B cell (primary cell): ENCODE data around the gene KCNT1. TPM values are rescaled to one million over a fixed set of nuclear protein-coding genes. Genes with fewer than 3 reads are reported as not detected.

Experiments used
- ATAC-seq: fragments of 200-7000 bp; cut with Tn5 transposase; one replicate; pipeline ENCODE4 v1.10.0; 2021; ENCODE audit warnings: low read depth, mild to moderate bottlenecking, moderate number of reproducible peaks, moderate library complexity
- CTCF ChIA-PET: fragments of 350-600 bp; sonication (Branson Sonifier 250); formaldehyde crosslinking; loops from one replicate; lab custom pipeline; 2021; ENCODE audit warnings: antibody characterized with exemption, inconsistent platforms; lab: Charles Lee
- POLR2A ChIA-PET: fragments of 350-600 bp; sonication (Branson Sonifier 250); formaldehyde crosslinking; loops from one replicate; lab custom pipeline; 2021; ENCODE audit warnings: antibody characterized with exemption; lab: Charles Lee
- DNase-seq: peaks from one replicate; pipeline ENCODE4 v3.0.0; 2013
- H2AFZ ChIP-seq: 2 replicates; pipeline ENCODE4 v1.6.1; 2012; ENCODE audit warnings: mild to moderate bottlenecking, low read depth, low read length; ENCODE audit not compliant: insufficient read depth, poor library complexity, severe bottlenecking
- H3K27ac ChIP-seq, 2 donors: 1 replicate in 1 of 2; 2 replicates in 1 of 2; pipeline ENCODE4 v1.5.1; 2012 to 2013; ENCODE audit warnings: low read length in 2 of 2, mild to moderate bottlenecking in 2 of 2, moderate library complexity in 1 of 2
- H3K27me3 ChIP-seq, 4 experiments: fragments of 200-600 bp in 1 of 4; sonication (generic) in 1 of 4; replicated peaks in 1 of 4; 1 replicate in 2 of 4; 2 replicates in 2 of 4; pipeline versions ENCODE4 v1.6.1 to v1.7.0; 2013 to 2016; ENCODE audit warnings: low read length in 3 of 4, mild to moderate bottlenecking in 2 of 4, mixed read lengths in 1 of 4, moderate library complexity in 1 of 4; ENCODE audit not compliant: insufficient read depth in 4 of 4, control insufficient read depth in 3 of 4; ENCODE audit errors: control extremely low read depth in 1 of 4
- H3K36me3 ChIP-seq, 2 experiments: replicated peaks in 1 of 2; 1 replicate in 1 of 2; 2 replicates in 1 of 2; pipeline versions ENCODE4 v1.6.1 to v1.7.1; 2013; ENCODE audit warnings: low read length in 1 of 2; ENCODE audit not compliant: insufficient read depth in 2 of 2, control insufficient read depth in 1 of 2; ENCODE audit errors: control extremely low read depth in 1 of 2, extremely low read depth in 1 of 2
- H3K4me1 ChIP-seq, 2 donors: fragments of 200-600 bp in 1 of 2; sonication (generic) in 1 of 2; 1 replicate in 1 of 2; 2 replicates in 1 of 2; pipeline versions ENCODE4 v1.5.1 to v1.6.1; 2013 to 2017; ENCODE audit warnings: low read length in 2 of 2; ENCODE audit not compliant: control insufficient read depth in 2 of 2, insufficient read depth in 2 of 2
- H3K4me2 ChIP-seq: replicated peaks from 2 replicates; pipeline ENCODE3; 2012; ENCODE audit warnings: mild to moderate bottlenecking, low read depth, low read length; ENCODE audit not compliant: poor library complexity, severe bottlenecking
- H3K4me3 ChIP-seq, 5 experiments: fragments of 200-600 bp in 1 of 5; sonication (generic) in 1 of 5; 1 replicate in 3 of 5; 2 replicates in 2 of 5; pipeline versions ENCODE4 v1.5.1 to v1.7.0; 2011 to 2016; ENCODE audit warnings: low read length in 4 of 5, mild to moderate bottlenecking in 4 of 5, low read depth in 2 of 5, control low read depth in 1 of 5, moderate library complexity in 1 of 5; ENCODE audit not compliant: insufficient read depth in 1 of 5; ENCODE audit errors: control extremely low read depth in 1 of 5, extremely low read depth in 1 of 5
- H3K79me2 ChIP-seq: fragments of 200-600 bp; sonication (generic); one replicate; pipeline ENCODE4 v1.6.0; 2016; ENCODE audit warnings: low read length; ENCODE audit not compliant: control insufficient read depth, insufficient read depth
- H3K9ac ChIP-seq: fragments of 200-600 bp; sonication (generic); 2 replicates; pipeline ENCODE4 v1.6.1; 2017; ENCODE audit warnings: mild to moderate bottlenecking, low read length, moderate library complexity
- H3K9me3 ChIP-seq, 3 donors: one replicate each; pipeline versions ENCODE4 v1.6.1 to v1.7.1; 2013; ENCODE audit warnings: low read length in 2 of 3; ENCODE audit not compliant: control insufficient read depth in 2 of 3, insufficient read depth in 1 of 3; ENCODE audit errors: control extremely low read depth in 1 of 3
- H4K20me1 ChIP-seq: 2 replicates; pipeline ENCODE4 v1.6.0; 2012; ENCODE audit warnings: mild to moderate bottlenecking, low read length; ENCODE audit not compliant: insufficient read depth, control insufficient read depth, poor library complexity, severe bottlenecking
- H3K27ac Mint-ChIP-seq: one replicate; pipeline ENCODE4 v1.8.0; 2021; ENCODE audit warnings: mixed read lengths
- H3K27me3 Mint-ChIP-seq: one replicate; pipeline ENCODE4 v1.8.0; 2021; ENCODE audit warnings: mixed read lengths
- H3K4me1 Mint-ChIP-seq: one replicate; pipeline ENCODE4 v1.8.0; 2021; ENCODE audit warnings: mixed read lengths
- H3K4me3 Mint-ChIP-seq: one replicate; pipeline ENCODE4 v1.8.0; 2021; ENCODE audit warnings: mixed read lengths
- H3K9me3 Mint-ChIP-seq: one replicate; pipeline ENCODE4 v1.8.0; 2022; ENCODE audit warnings: mixed read lengths; ENCODE audit not compliant: insufficient read depth
- EZH2 ChIP-seq: IDR thresholded peaks from 2 replicates; pipeline ENCODE4 v1.6.1; 2012; ENCODE audit warnings: borderline replicate concordance, low read depth, mild to moderate bottlenecking, moderate library complexity, low read length; ENCODE audit not compliant: insufficient read depth, poor library complexity, severe bottlenecking
- WGBS: methylation state at CpG from one replicate; pipeline ENCODE4 v1.1.5; 2013; ENCODE audit warnings: missing lambda C conversion rate; ENCODE audit not compliant: insufficient coverage; 5-methylcytosine and 5-hydroxymethylcytosine counted together
- intact Hi-C: fragments of 100-400 bp; cut with micrococcal nuclease; formaldehyde crosslinking; loops from one replicate; pipeline ENCODE4 v1.10.0; 2022
- polyA plus RNA-seq: library from polyadenylated mRNA; depleted of rRNA; stranded (reverse); fragments of >200 nt; gene quantifications from 2 replicates; pipeline ENCODE4 v1.2.3, GENCODE V29; 2012
- total RNA-seq, 2 donors: library from RNA; stranded (reverse); fragments of 120-200 nt in 1 of 2; gene quantifications; 1 replicate in 1 of 2; 2 replicates in 1 of 2; pipeline versions ENCODE4 v1.2.3 to v1.2.4, GENCODE V29; 2013 to 2022
- TF ChIP-seq, protein P1 (sequence below): fragments of 200-600 bp; IDR thresholded peaks from one replicate; pipeline ENCODE4 v1.8.0; 2022; ENCODE audit warnings: antibody characterized with exemption, mild to moderate bottlenecking

Gene KCNT1
- total and polyA plus RNA-seq, 2 donors (not counting 1 experiment from before 2014, with no cell fraction given): not detected

DNA sequence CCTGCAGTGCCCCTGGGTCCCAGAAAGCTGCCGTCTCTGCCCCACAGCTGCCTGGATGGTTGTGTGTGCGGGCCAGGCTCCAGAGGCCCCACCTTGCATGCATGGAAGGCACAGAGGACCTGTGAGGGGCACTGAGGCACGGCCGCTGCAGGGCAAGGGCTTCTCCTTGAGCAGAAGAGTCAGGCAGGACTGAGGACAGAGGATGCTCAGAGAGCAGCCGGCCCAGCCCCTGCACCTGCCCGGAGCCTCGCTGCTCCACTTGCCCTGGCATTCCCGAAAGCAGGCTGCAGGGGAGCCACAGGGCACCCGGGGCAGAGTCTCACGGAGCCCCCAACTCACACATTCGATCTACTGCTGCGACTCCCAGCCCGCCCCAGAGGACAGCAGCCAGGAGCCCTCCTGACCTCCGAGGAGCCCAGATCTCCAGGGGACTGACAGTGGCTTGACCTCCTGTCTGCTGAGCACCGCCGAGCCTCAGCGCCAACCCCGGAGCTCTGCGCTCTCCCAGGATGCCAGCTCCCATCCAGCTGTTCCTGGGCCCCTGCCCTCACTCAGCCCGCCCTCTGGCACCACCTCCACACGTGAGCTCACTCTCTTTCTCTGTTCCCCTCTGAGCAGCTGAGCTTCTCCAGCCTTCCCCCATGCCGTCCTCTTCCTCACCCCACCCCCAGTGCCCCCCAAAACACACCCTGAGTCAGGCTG is 95.0 kb downstream of the KCNT1 start:
- H3K9me3 ChIP-seq: peaks cover 0 to 3% (median 0%) of the 10 kb centered on the region in 3 donors
- Mint-ChIP-seq H3K27ac (no peak overlapping the region), H3K9me3 (no peaks in the 10 kb centered on the region), H3K4me3 (no peak overlapping the region), H3K4me1 (no peaks in the 10 kb centered on the region), H3K27me3 (peaks cover 3% of the 10 kb centered on the region)
- H3K4me3 ChIP-seq: no peak overlapping the region
- POLR2A ChIA-PET: no interaction called here
- H4K20me1 ChIP-seq: no peaks in the 10 kb centered on the region
- H3K36me3 ChIP-seq: no peaks in the 10 kb centered on the region
- no peak overlapping the region for H3K9ac ChIP-seq
- intact Hi-C loops: no loop called here
- WGBS: 81% methylated on average over 22 of the region's 22 CpGs
- H3K4me2 ChIP-seq: no peak overlapping the region
- ATAC-seq (no peak), DNase-seq (no peak)
- H3K27ac ChIP-seq: no peak overlapping the region
- H3K27me3 ChIP-seq: no peaks in the 10 kb centered on the region
- no peak overlapping the region for H2AFZ ChIP-seq
- CTCF ChIA-PET: no interaction called here
- TF ChIP-seq, protein P1, sequence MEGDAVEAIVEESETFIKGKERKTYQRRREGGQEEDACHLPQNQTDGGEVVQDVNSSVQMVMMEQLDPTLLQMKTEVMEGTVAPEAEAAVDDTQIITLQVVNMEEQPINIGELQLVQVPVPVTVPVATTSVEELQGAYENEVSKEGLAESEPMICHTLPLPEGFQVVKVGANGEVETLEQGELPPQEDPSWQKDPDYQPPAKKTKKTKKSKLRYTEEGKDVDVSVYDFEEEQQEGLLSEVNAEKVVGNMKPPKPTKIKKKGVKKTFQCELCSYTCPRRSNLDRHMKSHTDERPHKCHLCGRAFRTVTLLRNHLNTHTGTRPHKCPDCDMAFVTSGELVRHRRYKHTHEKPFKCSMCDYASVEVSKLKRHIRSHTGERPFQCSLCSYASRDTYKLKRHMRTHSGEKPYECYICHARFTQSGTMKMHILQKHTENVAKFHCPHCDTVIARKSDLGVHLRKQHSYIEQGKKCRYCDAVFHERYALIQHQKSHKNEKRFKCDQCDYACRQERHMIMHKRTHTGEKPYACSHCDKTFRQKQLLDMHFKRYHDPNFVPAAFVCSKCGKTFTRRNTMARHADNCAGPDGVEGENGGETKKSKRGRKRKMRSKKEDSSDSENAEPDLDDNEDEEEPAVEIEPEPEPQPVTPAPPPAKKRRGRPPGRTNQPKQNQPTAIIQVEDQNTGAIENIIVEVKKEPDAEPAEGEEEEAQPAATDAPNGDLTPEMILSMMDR: no peak
- TF ChIP-seq EZH2: no peak
- no peaks in the 10 kb centered on the region for H3K79me2 ChIP-seq
- no peaks in the 10 kb centered on the region for H3K4me1 ChIP-seq

DNA sequence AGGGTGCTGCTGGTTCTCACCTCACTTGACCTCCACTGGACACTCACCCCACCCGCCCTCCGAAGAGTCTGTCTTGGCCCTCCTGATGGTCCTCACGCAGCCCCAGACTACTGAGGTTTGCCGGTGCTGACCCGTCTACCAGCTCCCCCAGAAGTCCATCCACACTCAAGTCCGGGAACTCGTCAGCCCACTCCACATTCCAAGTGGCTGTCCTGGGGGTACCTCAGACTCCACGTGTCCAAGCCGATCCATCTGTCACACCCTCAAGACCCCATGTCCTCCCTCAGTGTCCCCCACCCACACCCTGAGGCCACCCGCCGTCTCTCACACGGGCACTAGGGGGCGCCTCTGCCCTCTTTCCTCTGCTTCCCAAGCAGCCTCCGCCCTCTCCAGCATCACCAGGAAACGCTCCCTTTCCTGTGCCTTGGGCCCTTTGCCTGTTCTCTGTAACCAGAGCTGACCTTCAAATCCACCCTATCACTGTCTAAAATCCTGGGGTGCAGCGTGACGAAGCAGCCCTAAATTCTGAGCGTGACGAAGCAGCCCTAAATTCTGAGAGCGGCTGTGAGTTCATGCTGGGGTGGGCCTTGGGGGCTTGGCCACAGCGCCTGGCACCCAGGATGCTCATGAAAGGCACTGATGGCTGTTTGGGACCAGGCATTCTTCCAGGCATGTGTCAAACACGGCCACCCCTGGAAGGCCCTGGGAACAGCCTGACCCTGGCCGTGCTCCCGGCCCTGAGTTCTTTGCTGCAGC is 95.7 kb downstream of the KCNT1 start:
- intact Hi-C loops: no loop called here
- H3K27ac Mint-ChIP-seq: no peak overlapping the region
- Histone ChIP-seq H3K27me3 (no peaks in the 10 kb centered on the region), H3K9ac (no peak overlapping the region), H3K36me3 (no peaks in the 10 kb centered on the region), H3K4me1 (no peaks in the 10 kb centered on the region), H3K4me3 (no peak overlapping the region), H2AFZ (no peak overlapping the region), H3K4me2 (no peak overlapping the region), H3K79me2 (no peaks in the 10 kb centered on the region), H3K9me3 (peaks cover 0 to 3% (median 0%) of the 10 kb centered on the region in 3 donors), H3K27ac (no peak overlapping the region), H4K20me1 (no peaks in the 10 kb centered on the region)
- CTCF ChIA-PET: no interaction called here
- POLR2A ChIA-PET: no interaction called here
- WGBS: 53% methylated on average over 24 of the region's 24 CpGs
- no peaks in the 10 kb centered on the region for H3K4me1 Mint-ChIP-seq
- no peaks in the 10 kb centered on the region for H3K9me3 Mint-ChIP-seq
- H3K27me3 Mint-ChIP-seq: peaks cover 3% of the 10 kb centered on the region
- TF ChIP-seq, protein P1: peak; percentile 43
- TF ChIP-seq EZH2: no peak
- ATAC-seq: no peak
- no peak for DNase-seq
- H3K4me3 Mint-ChIP-seq: no peak overlapping the region
